Activated naive CD8-positive, alpha-beta T cell treated with anti-CD3 and anti-CD28 coated beads for 36 hours (primary cell): ENCODE measurements around the gene CREB1. TPM values are rescaled to one million over a fixed set of nuclear protein-coding genes. Genes with fewer than 3 reads are reported as not detected.
A peak's percentile ranks its signal among the peaks of the same experiment; 100 is the strongest.

Source experiments
- DNase-seq: peaks from one replicate; pipeline ENCODE4 v3.0.0; 2021
- H3K27ac Mint-ChIP-seq: one replicate; pipeline ENCODE4 v1.8.0; 2022; ENCODE audit warnings: mild to moderate bottlenecking, moderate library complexity, mixed read lengths
- H3K27me3 Mint-ChIP-seq: one replicate; pipeline ENCODE4 v1.8.0; 2022; ENCODE audit warnings: mild to moderate bottlenecking, mixed read lengths
- H3K36me3 Mint-ChIP-seq: one replicate; pipeline ENCODE4 v1.8.0; 2021; ENCODE audit warnings: mild to moderate bottlenecking, mixed read lengths
- H3K4me1 Mint-ChIP-seq: one replicate; pipeline ENCODE4 v1.8.0; 2021; ENCODE audit warnings: mixed read lengths
- H3K4me3 Mint-ChIP-seq: one replicate; pipeline ENCODE4 v1.8.0; 2022; ENCODE audit warnings: mild to moderate bottlenecking, moderate library complexity, mixed read lengths
- H3K9me3 Mint-ChIP-seq: one replicate; pipeline ENCODE4 v1.8.0; 2022; ENCODE audit warnings: mixed read lengths
- total RNA-seq, 2 experiments: library from RNA; stranded (reverse); gene quantifications; one replicate each; pipeline ENCODE4 v1.2.3, GENCODE V29; 2021

Gene CREB1
- total RNA-seq, 2 experiments from 2014 or later: 71.9 to 81.8 TPM

- Mint-ChIP-seq H3K9me3 (peaks cover 4% of the 10 kb centered on the region), H3K27me3 (no peaks in the 10 kb centered on the region), H3K36me3 (peaks cover 38% of the 10 kb centered on the region), H3K4me1 (peaks cover 20% of the 10 kb centered on the region), H3K27ac (no peak overlapping the region), H3K4me3 (no peak overlapping the region)
- DNase-seq: no peak
Measured at GRCh38 chr2:207606399-207606798, 76.6 kb downstream of the CREB1 start.

GRCh38 chr2:207606829-207607228, 77.1 kb downstream of the CREB1 start:
- no peak overlapping the region for H3K27ac Mint-ChIP-seq
- H3K36me3 Mint-ChIP-seq: peaks cover 35% of the 10 kb centered on the region
- no peak overlapping the region for H3K4me3 Mint-ChIP-seq

GRCh38 chr2:207612714-207613113, 83.0 kb downstream of the CREB1 start:
- Mint-ChIP-seq H3K27ac (no peak overlapping the region), H3K27me3 (no peaks in the 10 kb centered on the region), H3K4me1 (peaks cover 3% of the 10 kb centered on the region), H3K4me3 (no peak overlapping the region), H3K9me3 (peaks cover 4% of the 10 kb centered on the region), H3K36me3 (peaks cover 48% of the 10 kb centered on the region)
- no peak for DNase-seq

More at GRCh38 chr2:207606829-207607228, 77.1 kb downstream of the CREB1 start:
- Mint-ChIP-seq H3K9me3 (peaks cover 4% of the 10 kb centered on the region), H3K4me1 (peaks cover 15% of the 10 kb centered on the region), H3K27me3 (no peaks in the 10 kb centered on the region)
- DNase-seq: no peak

- no peak for DNase-seq
- H3K4me1 Mint-ChIP-seq: peaks cover 7% of the 10 kb centered on the region
- no peak overlapping the region for H3K27ac Mint-ChIP-seq
- H3K9me3 Mint-ChIP-seq: no peaks in the 10 kb centered on the region
- H3K27me3 Mint-ChIP-seq: no peaks in the 10 kb centered on the region
- no peak overlapping the region for H3K4me3 Mint-ChIP-seq
- H3K36me3 Mint-ChIP-seq: peaks cover 39% of the 10 kb centered on the region
Measured at GRCh38 chr2:207614824-207615223, 85.1 kb downstream of the CREB1 start.

- Mint-ChIP-seq H3K27ac (no peak overlapping the region), H3K9me3 (no peaks in the 10 kb centered on the region), H3K4me1 (peaks cover 17% of the 10 kb centered on the region), H3K27me3 (no peaks in the 10 kb centered on the region), H3K4me3 (no peak overlapping the region), H3K36me3 (peaks cover 46% of the 10 kb centered on the region)
- no peak for DNase-seq
Measured at GRCh38 chr2:207616185-207616584, 86.4 kb downstream of the CREB1 start.

- DNase-seq: no peak
- no peaks in the 10 kb centered on the region for H3K27me3 Mint-ChIP-seq
- H3K4me1 Mint-ChIP-seq: peaks cover 25% of the 10 kb centered on the region
- no peak overlapping the region for H3K4me3 Mint-ChIP-seq
- H3K36me3 Mint-ChIP-seq: peaks cover 54% of the 10 kb centered on the region
- no peaks in the 10 kb centered on the region for H3K9me3 Mint-ChIP-seq
- H3K27ac Mint-ChIP-seq: peak overlapping the region; percentile 7
Measured at GRCh38 chr2:207617011-207617671, 87.4 kb downstream of the CREB1 start.

GRCh38 chr2:207619764-207620203, 90.0 kb downstream of the CREB1 start:
- H3K27ac Mint-ChIP-seq: peak overlapping the region; percentile 2

GRCh38 chr2:207621501-207622039, 91.8 kb downstream of the CREB1 start:
- peak overlapping the region; percentile 65 for H3K27ac Mint-ChIP-seq
- H3K27me3 Mint-ChIP-seq: no peaks in the 10 kb centered on the region
- DNase-seq: no peak
- peak overlapping the region; percentile 22 for H3K4me3 Mint-ChIP-seq
- H3K36me3 Mint-ChIP-seq: peaks cover 49% of the 10 kb centered on the region
- peaks cover 39% of the 10 kb centered on the region for H3K4me1 Mint-ChIP-seq
- H3K9me3 Mint-ChIP-seq: no peaks in the 10 kb centered on the region

More at GRCh38 chr2:207619764-207620203, 90.0 kb downstream of the CREB1 start:
- Mint-ChIP-seq H3K4me1 (peaks cover 37% of the 10 kb centered on the region), H3K27me3 (no peaks in the 10 kb centered on the region), H3K9me3 (no peaks in the 10 kb centered on the region), H3K4me3 (no peak overlapping the region), H3K36me3 (peaks cover 56% of the 10 kb centered on the region)
- DNase-seq: no peak

GRCh38 chr2:207624185-207625013, 94.6 kb downstream of the CREB1 start:
- Mint-ChIP-seq H3K36me3 (peaks cover 37% of the 10 kb centered on the region), H3K4me1 (peaks cover 42% of the 10 kb centered on the region), H3K27me3 (no peaks in the 10 kb centered on the region), H3K27ac (peak overlapping the region; percentile 92), H3K9me3 (no peaks in the 10 kb centered on the region), H3K4me3 (peak overlapping the region; percentile 90)
- peak; percentile 72 for DNase-seq

GRCh38 chr2:207625014-207625907, 95.5 kb downstream of the CREB1 start, which contains the start of gene METTL21A:
TSS of gene METTL21A (minus strand) at chr2:207625394. CDS start at chr2:207624375, 1,019 bp downstream.
- Mint-ChIP-seq H3K27ac (peak within 1 kb of the TSS; percentile 99), H3K9me3 (no peaks in the 10 kb centered on the region), H3K36me3 (peaks cover 32% of the 10 kb centered on the region), H3K27me3 (no peaks in the 10 kb centered on the region), H3K4me3 (peak within 1 kb of the TSS; percentile 90), H3K4me1 (peaks cover 37% of the 10 kb centered on the region)
- peak; percentile 96 for DNase-seq

GRCh38 chr2:207629553-207629952, 99.8 kb downstream of the CREB1 start:
- H3K4me1 Mint-ChIP-seq: peaks cover 16% of the 10 kb centered on the region
- DNase-seq: no peak
- no peak overlapping the region for H3K27ac Mint-ChIP-seq
- H3K36me3 Mint-ChIP-seq: no peaks in the 10 kb centered on the region
- H3K27me3 Mint-ChIP-seq: no peaks in the 10 kb centered on the region
- H3K9me3 Mint-ChIP-seq: no peaks in the 10 kb centered on the region
- no peak overlapping the region for H3K4me3 Mint-ChIP-seq

- no peaks in the 10 kb centered on the region for H3K27me3 Mint-ChIP-seq
- H3K4me3 Mint-ChIP-seq: no peak overlapping the region
- H3K9me3 Mint-ChIP-seq: no peaks in the 10 kb centered on the region
- peaks cover 16% of the 10 kb centered on the region for H3K4me1 Mint-ChIP-seq
- H3K36me3 Mint-ChIP-seq: no peaks in the 10 kb centered on the region
- H3K27ac Mint-ChIP-seq: no peak overlapping the region
- no peak for DNase-seq
Measured at GRCh38 chr2:207630491-207630890, 100.7 kb downstream of the CREB1 start.

- Mint-ChIP-seq H3K4me1 (peaks cover 8% of the 10 kb centered on the region), H3K27me3 (no peaks in the 10 kb centered on the region), H3K27ac (no peak overlapping the region), H3K9me3 (no peaks in the 10 kb centered on the region), H3K36me3 (no peaks in the 10 kb centered on the region), H3K4me3 (no peak overlapping the region)
- DNase-seq: no peak
Measured at GRCh38 chr2:207632575-207633493, 103.1 kb downstream of the CREB1 start.

- no peaks in the 10 kb centered on the region for H3K36me3 Mint-ChIP-seq
- H3K4me3 Mint-ChIP-seq: no peak overlapping the region
- DNase-seq: no peak
- H3K4me1 Mint-ChIP-seq: peaks cover 8% of the 10 kb centered on the region
- H3K27ac Mint-ChIP-seq: no peak overlapping the region
- H3K9me3 Mint-ChIP-seq: no peaks in the 10 kb centered on the region
- no peaks in the 10 kb centered on the region for H3K27me3 Mint-ChIP-seq
Measured at GRCh38 chr2:207633686-207634085, 103.9 kb downstream of the CREB1 start.
